Body of pancreas (tissue), 4 donors: ENCODE data around the gene SHISA7. TPM values are rescaled to one million over a fixed set of nuclear protein-coding genes. Genes with fewer than 3 reads are reported as not detected.
"Not testable (repeated sequence)": the region's sequence is repeated elsewhere in the genome, so short reads cannot be mapped to it uniquely, and the experiment has no call there.

Experiments
- ATAC-seq: fragments of 150-250 bp; one replicate; pipeline ENCODE4 v1.9.1; 2016
- DNase-seq, 4 donors: peaks; one replicate each; pipeline ENCODE4 v3.0.0-alpha.2; 2019
- H3K27ac ChIP-seq, 4 donors: fragments of 200-600 bp; sonication (generic); 1 replicate in 3 of 4; 2 replicates in 1 of 4; pipeline versions ENCODE4 v1.5.1 to v1.6.1; 2016 to 2019; ENCODE audit warnings: mild to moderate bottlenecking in 1 of 4, mixed read lengths in 1 of 4, moderate library complexity in 1 of 4
- H3K27me3 ChIP-seq, 2 donors: fragments of 200-600 bp; sonication (generic); one replicate each; pipeline ENCODE4 v1.6.0; 2016; ENCODE audit warnings: mild to moderate bottlenecking in 1 of 2
- H3K36me3 ChIP-seq, 2 donors: fragments of 200-600 bp; sonication (generic); replicated peaks in 1 of 2; 2 replicates each; pipeline ENCODE4 v1.5.1; 2016; ENCODE audit warnings: low read depth in 2 of 2; ENCODE audit not compliant: insufficient read depth in 1 of 2
- H3K4me1 ChIP-seq: fragments of 200-600 bp; sonication (generic); one replicate; pipeline ENCODE4 v1.6.0; 2016
- H3K4me3 ChIP-seq, 2 donors: fragments of 200-600 bp; sonication (generic); 1 replicate in 1 of 2; 2 replicates in 1 of 2; pipeline ENCODE4 v1.5.1; 2016 to 2019
- H3K9me3 ChIP-seq, 3 donors: fragments of 200-600 bp; sonication (generic); 1 replicate in 2 of 3; 2 replicates in 1 of 3; pipeline ENCODE4 v1.5.1; 2016
- POLR2A ChIP-seq, 3 donors: fragments of 450-650 bp; IDR thresholded peaks; one replicate each; pipeline ENCODE4 v1.6.1; 2016; ENCODE audit warnings: antibody characterized with exemption in 3 of 3, mild to moderate bottlenecking in 2 of 3
- WGBS, 2 donors: methylation state at CpG; one replicate each; pipeline ENCODE4 v1.1.5; 2017; 5-methylcytosine and 5-hydroxymethylcytosine counted together
- intact Hi-C: fragments of 100-400 bp; cut with DNase I; formaldehyde crosslinking; loops from one replicate; pipeline ENCODE4 v1.15.1; 2023
- total RNA-seq, 2 donors: library from RNA; depleted of rRNA; stranded (reverse); fragments of >200 nt; gene quantifications; one replicate each; pipeline ENCODE4 v1.1.0, GENCODE V29; 2016
- TF ChIP-seq, protein P1 (sequence below), 7 experiments: fragments of 450-650 bp in 4 of 7; fragments of 200-600 bp in 3 of 7; sonication (generic) in 3 of 7; IDR thresholded peaks; one replicate each; pipeline ENCODE4 v1.5.1; 2016 to 2019; ENCODE audit warnings: antibody characterized with exemption in 7 of 7

SHISA7 gene
- total RNA-seq, 2 donors from 2014 or later = not detected

DNA sequence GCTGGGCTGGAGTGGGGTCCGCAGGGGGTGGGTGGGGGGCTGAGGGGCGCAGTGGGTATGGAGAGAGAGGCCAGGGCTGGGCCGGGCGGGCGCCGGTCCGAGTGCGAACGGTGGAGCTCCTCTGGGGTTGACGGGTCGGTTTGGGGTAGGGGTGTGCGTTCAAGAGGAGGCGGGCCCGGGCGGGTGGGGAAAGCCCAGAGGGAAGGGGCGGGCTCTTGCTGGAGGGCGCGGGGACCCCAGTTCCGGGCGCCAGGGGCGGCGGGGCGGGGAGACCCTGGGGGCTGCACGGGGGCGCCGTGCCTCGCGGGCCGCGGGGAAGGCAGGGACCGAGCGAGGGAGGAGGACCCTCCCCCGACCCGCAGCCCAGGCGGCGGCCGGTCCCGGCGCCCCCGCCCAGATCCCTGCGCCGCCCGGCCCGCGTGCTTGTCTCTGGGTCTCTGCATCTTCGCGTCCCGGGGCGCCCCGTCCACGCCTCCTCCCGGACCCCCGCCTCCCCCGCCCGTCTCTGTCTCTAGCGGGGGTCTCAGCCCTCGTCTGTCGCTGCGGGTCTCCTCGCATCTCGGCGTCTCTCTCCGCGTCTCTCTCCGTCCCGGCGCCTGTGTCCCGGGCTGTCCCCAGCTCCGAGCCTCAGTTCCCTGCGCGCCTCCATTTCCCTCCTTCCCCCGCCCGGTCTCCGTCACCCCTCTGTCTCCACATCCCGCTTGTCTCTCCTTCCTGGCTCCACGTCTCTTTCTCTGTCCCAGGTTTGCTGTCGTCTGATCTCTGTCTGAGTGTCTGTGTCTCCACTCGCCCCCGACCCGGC lies 8.3 kb upstream of the SHISA7 start:
- 2 to 6% methylated on average over 17 to 65 of the region's 80 CpGs for WGBS, 2 donors
- ATAC-seq = no peak
- peaks cover 0 to 14% of the 10 kb centered on the region in 2 donors for H3K27me3 ChIP-seq
- DNase-seq = no peak
- TF ChIP-seq POLR2A (IDR thresholded peaks at IDR 0.05) = no peak
- TF ChIP-seq, protein P1, sequence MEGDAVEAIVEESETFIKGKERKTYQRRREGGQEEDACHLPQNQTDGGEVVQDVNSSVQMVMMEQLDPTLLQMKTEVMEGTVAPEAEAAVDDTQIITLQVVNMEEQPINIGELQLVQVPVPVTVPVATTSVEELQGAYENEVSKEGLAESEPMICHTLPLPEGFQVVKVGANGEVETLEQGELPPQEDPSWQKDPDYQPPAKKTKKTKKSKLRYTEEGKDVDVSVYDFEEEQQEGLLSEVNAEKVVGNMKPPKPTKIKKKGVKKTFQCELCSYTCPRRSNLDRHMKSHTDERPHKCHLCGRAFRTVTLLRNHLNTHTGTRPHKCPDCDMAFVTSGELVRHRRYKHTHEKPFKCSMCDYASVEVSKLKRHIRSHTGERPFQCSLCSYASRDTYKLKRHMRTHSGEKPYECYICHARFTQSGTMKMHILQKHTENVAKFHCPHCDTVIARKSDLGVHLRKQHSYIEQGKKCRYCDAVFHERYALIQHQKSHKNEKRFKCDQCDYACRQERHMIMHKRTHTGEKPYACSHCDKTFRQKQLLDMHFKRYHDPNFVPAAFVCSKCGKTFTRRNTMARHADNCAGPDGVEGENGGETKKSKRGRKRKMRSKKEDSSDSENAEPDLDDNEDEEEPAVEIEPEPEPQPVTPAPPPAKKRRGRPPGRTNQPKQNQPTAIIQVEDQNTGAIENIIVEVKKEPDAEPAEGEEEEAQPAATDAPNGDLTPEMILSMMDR (IDR thresholded peaks at IDR 0.05) = no peak
- H3K4me3 ChIP-seq = no peak overlapping the region
- intact Hi-C loops = no loop called here
- no peak overlapping the region for H3K27ac ChIP-seq
- no peaks in the 10 kb centered on the region for H3K36me3 ChIP-seq
- H3K4me1 ChIP-seq = peaks cover 18% of the 10 kb centered on the region
- H3K9me3 ChIP-seq = no peaks in the 10 kb centered on the region

DNA sequence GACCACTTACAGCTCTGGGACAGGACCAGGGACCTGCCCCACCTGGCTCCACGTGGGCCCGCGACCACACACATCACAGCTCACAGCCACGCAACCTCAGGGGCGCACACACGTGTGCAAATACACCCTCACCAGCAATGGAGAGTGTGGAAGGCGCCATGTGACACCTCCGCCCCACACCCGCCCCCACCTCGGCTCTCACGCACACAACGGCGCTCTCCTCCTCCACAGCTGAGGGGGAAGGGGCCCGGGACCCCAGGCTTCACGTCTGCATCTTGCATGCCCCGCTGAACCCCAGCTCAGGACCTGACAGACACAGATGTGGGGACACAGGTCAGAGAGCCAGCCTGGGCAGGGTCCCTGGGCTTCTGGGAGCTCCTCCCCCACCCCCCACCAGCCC lies 6.4 kb upstream of the SHISA7 start:
- H3K9me3 ChIP-seq = no peaks in the 10 kb centered on the region
- ATAC-seq (no peak), DNase-seq (no peak)
- H3K4me3 ChIP-seq = no peak overlapping the region
- no peak for TF ChIP-seq POLR2A (IDR thresholded peaks at IDR 0.05)
- TF ChIP-seq, protein P1 (IDR thresholded peaks at IDR 0.05) = no peak
- no peaks in the 10 kb centered on the region for H3K36me3 ChIP-seq
- intact Hi-C loops = no loop called here
- WGBS, 2 donors = 15% methylated on average over 10 of the region's 16 CpGs; no CpG with 5 or more reads in 1 of the 2 donors
- H3K27ac ChIP-seq = no peak overlapping the region
- peaks cover 0 to 14% of the 10 kb centered on the region in 2 donors for H3K27me3 ChIP-seq
- H3K4me1 ChIP-seq = peaks cover 18% of the 10 kb centered on the region

DNA sequence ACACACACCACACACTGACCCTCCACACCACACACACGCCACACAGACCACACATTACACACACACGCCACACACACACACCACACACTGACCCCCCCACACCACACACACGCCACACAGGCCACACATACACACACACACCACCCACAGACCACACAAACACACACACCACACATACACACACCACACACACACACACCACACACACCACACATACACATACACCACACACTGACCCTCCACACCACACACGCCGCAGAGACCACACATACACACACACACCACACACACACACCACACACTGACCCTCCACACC lies 5.0 kb upstream of the SHISA7 start:
- ATAC-seq, H3K27ac ChIP-seq, DNase-seq, H3K36me3 ChIP-seq, intact Hi-C loops, H3K4me3 ChIP-seq, H3K9me3 ChIP-seq: not testable (repeated sequence)
- WGBS, 2 donors = 77 to 83% methylated on average over 5 of the region's 5 CpGs
- Histone ChIP-seq H3K4me1 (peaks cover 18% of the 10 kb centered on the region), H3K27me3 (peaks cover 0 to 14% of the 10 kb centered on the region in 2 donors)

DNA sequence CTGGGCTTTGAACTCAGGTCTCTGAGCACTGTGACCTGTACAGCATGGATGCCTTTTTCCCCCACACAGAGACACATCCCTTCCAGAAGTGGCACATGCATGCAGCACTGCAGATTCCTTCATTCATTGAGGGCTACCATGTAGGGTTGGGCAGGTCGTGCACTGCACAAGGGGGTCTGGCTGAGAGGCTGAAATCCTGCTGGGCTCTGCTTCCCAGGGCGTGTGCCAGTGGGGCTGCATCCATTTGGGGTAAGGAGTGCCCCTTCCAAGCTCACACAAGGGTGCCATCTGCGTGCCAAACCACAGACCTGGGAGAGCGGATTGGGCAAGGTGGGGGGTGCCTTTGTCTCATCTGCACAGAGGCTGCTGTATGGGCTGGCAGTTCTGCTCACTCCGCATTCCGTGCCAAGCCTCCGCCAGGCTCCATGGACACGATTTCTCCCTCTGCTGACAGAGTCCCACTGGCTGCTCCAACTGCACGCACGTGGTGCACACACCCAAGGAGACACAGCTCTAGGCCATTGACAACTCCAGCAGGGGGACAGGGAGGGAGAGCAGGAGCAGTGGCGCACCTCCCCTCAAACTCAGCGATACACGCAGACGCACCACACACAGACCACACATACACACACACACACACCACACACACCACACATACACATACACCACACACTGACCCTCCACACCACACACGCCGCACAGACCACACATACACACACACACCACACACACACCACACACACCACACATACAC lies 4.5 kb upstream of the SHISA7 start:
- H3K36me3 ChIP-seq = no peaks in the 10 kb centered on the region
- DNase-seq (peak in 1 of 4 donors; percentile 25), ATAC-seq (no peak)
- WGBS, 2 donors = 24 to 37% methylated on average over 7 to 16 of the region's 16 CpGs
- TF ChIP-seq POLR2A (IDR thresholded peaks at IDR 0.05) = no peak
- TF ChIP-seq, protein P1 (IDR thresholded peaks at IDR 0.05) = no peak
- intact Hi-C loops = no loop called here
- H3K9me3 ChIP-seq = no peaks in the 10 kb centered on the region
- no peak overlapping the region for H3K4me3 ChIP-seq
- no peak overlapping the region for H3K27ac ChIP-seq
- peaks cover 14% of the 10 kb centered on the region for H3K4me1 ChIP-seq
- peaks cover 0 to 13% of the 10 kb centered on the region in 2 donors for H3K27me3 ChIP-seq

DNA sequence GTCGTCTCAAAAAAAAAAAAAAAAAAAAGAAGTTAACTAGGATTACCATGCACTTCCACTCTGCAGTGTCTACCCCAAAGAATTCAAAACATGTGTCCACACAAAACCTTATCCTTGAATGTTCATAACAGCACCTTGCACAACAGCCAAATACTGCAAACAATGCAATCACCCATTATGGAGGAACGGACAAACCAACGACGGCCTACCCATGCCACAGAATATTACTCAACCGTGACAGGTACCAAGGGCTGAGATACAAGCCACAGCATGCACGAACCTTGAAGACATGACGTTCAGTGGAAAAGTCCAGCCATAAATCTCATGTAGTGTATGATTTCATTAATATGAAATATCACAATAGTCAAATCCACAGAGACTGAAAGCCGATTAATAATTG lies 3.0 kb upstream of the SHISA7 start:
- Histone ChIP-seq H3K27me3 (peaks cover 0 to 9% of the 10 kb centered on the region in 2 donors), H3K4me1 (no peaks in the 10 kb centered on the region), H3K9me3 (no peaks in the 10 kb centered on the region), H3K27ac (no peak overlapping the region), H3K4me3 (no peak overlapping the region), H3K36me3 (no peaks in the 10 kb centered on the region)
- intact Hi-C loops = no loop called here
- TF ChIP-seq, protein P1 (IDR thresholded peaks at IDR 0.05) = no peak
- TF ChIP-seq POLR2A (IDR thresholded peaks at IDR 0.05) = no peak
- WGBS, 2 donors = 34 to 51% methylated on average over 8 of the region's 8 CpGs
- DNase-seq (no peak), ATAC-seq (no peak)
